GM21390 (cell line): ENCODE data around the gene PGF.
"Not testable (repeated sequence)": the region's sequence is repeated elsewhere in the genome, so short reads cannot be mapped to it uniquely, and the experiment has no call there.

Experiments used
- ATAC-seq: cut with Tn5 transposase; IDR thresholded peaks from one replicate; pipeline ENCODE4 v1.9.1; 2021; ENCODE audit not compliant: unreplicated experiment

Gene PGF

GRCh38 chr14:74955229-74956026 is at the start of gene PGF:
TSS of gene PGF (minus strand) at chr14:74955597. CDS start at chr14:74955242, 355 bp downstream.
- no peak for ATAC-seq

GRCh38 chr14:75003250-75004027 is 48.0 kb upstream of the PGF start:
- no peak for ATAC-seq

- peak; percentile 97 for ATAC-seq
Observed at GRCh38 chr14:75002392-75003249, 47.2 kb upstream of the PGF start, which contains the start of gene EIF2B2. TSS of gene EIF2B2 (plus strand) at chr14:75002921. CDS start at chr14:75002991, 70 bp downstream.

DNA sequence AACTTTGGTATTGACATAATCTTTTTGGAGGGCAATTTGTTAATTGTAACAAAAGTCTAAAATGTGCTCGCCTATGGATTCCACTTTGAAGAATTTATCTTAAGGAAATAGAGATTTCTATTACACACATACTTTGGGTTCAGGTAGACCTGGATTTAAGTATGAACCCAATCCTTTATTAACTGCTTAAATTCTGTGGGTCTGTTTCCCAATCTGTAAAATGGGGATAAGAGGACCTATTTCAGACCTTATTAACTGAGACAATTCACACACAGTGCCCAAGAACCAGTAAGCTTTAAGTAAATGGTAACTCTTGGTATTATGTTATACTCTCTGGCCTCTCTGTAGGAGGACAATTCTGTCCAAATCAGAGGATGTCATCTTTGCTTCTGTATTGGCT is 46.5 kb upstream of the PGF start:
- ATAC-seq, result no peak

- ATAC-seq, result no peak
Observed at GRCh38 chr14:75001261-75001660, 45.9 kb upstream of the PGF start.

DNA sequence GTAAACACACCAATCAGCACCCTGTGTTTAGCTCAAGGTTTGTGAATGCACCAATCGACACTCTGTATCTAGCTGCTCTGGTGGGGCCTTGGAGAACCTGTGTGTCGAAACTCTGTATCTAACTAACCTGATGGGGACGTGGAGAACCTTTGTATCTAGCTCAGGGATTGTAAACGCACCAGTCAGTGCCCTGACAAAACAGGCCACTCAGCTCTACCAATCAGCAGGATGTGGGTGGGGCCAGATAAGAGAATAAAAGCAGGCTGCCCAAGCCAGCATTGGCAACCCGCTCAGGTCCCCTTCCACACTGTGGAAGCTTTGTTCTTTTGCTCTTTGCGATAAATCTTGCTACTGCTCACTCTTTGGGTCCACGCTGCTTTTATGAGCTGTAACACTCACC is 40.4 kb upstream of the PGF start:
- ATAC-seq, result not testable (repeated sequence)

- ATAC-seq, result not testable (repeated sequence)
Observed at GRCh38 chr14:74994182-74994581, 38.8 kb upstream of the PGF start.

- no peak for ATAC-seq
Observed at GRCh38 chr14:74988993-74989392, 33.6 kb upstream of the PGF start.

DNA sequence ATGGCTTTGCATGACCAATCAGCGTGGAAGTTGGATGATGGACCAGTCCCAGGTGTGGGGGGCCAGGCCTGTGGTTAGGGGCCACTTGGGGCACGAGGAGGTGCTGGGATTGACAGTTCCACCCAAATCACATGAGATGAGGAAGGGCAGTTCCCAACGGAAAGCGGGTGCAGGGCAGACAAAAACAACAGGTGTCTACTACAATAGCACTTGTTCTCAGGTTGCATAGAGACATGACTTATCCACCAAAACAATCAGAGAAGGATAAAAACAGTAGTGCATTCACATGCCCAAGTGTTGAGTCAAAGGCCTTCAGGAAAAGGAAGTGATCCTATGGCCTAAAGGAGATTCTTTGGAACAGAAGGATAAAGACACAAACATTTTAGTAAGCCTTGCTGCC is 32.7 kb upstream of the PGF start:
- ATAC-seq, result no peak

GRCh38 chr14:74985806-74986205 is 30.4 kb upstream of the PGF start:
- ATAC-seq, result no peak

DNA sequence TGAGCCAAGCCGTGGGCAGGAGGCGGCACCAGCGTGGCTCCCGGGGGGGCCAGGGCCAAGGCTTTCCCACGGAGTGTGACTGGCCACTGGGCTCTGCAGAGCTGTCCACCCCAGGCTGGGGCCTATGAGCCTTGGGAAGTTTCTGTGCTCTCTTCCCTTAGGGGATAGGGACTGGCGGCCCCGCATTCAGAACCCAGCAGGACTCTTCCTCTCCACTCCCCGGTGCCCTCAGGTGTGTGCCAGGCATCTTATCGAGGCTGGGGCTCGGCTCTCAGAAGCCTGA is 29.6 kb upstream of the PGF start:
- no peak for ATAC-seq

DNA sequence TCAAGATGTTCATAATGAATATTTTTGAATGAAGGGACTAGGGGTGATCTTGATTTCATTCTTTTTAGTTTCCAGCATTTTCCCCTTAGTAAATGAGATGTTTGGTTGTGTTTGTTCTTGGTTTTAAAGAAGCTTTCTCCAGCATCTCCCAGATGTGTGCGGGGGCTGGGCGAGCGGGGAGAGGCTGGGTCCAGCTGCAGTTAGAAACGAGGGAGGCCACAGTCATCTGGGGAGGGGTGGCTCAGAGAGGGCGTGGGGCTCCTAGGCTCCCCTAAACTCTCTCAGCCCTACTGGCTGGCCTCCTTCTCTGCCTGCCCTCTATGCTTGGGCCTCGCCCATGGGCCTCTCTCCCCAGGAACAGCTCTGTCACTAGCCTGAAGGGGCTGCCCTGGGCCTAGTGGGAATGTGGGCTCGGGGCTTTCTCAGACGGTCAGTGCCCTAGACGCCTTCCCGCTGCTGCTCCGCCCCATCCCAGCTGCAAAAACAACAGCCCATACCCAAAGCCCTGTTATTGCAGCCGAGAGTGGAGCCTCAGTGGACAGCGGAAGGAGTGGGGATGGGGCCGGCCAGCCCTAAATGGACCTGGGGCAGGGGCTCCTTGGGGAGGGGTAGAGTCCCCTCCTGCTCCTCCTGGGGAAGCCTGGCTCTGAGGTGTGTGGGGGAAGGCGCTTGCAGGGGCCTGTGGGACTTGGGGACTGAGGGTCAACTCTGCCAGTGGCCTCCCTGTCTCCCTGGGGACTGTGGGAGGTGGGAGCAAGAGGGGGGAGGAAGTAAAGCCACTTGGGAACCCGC is 29.0 kb upstream of the PGF start:
- ATAC-seq, result no peak

DNA sequence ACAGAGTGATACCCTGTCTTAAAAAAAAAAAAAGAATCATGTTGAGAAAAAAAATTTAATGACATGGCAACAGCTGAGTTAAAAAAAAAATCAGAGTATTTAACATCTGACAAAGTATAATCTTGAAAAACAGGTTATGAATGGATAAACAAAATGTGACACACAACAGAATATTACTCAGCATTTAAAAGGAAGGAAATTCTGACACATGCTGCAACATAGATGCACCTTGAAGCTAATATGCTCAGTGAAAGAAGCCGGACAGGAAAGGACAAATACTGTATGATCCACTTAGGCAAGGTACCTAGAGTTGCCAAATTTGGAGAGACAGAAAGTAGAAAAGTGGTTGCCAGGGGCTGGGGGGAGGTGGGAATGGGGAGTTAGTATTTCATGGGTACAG is 27.9 kb upstream of the PGF start:
- no peak for ATAC-seq

- no peak for ATAC-seq
Observed at GRCh38 chr14:74982661-74983060, 27.3 kb upstream of the PGF start.

DNA sequence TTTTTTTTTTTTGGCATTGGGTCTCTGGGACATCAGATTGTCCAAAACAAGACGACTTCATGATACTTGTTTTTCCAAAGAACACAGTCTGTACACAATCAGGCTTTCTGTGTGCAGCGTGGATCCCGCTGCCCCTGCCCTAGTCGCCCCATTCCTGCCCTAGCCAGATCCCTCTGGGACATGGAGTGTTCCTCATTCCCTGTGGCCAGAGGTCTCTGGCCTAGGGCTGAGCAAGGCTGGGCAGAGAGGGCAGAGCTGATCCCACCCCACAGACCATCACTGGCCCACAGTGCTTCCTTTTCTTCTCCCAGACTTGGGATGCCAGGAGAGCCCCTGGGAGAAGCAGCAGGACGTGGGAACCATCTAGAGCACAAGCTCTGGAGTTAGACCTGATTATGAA is 26.4 kb upstream of the PGF start:
- no peak for ATAC-seq

GRCh38 chr14:74981462-74981782 is 26.0 kb upstream of the PGF start:
- ATAC-seq, result no peak

DNA sequence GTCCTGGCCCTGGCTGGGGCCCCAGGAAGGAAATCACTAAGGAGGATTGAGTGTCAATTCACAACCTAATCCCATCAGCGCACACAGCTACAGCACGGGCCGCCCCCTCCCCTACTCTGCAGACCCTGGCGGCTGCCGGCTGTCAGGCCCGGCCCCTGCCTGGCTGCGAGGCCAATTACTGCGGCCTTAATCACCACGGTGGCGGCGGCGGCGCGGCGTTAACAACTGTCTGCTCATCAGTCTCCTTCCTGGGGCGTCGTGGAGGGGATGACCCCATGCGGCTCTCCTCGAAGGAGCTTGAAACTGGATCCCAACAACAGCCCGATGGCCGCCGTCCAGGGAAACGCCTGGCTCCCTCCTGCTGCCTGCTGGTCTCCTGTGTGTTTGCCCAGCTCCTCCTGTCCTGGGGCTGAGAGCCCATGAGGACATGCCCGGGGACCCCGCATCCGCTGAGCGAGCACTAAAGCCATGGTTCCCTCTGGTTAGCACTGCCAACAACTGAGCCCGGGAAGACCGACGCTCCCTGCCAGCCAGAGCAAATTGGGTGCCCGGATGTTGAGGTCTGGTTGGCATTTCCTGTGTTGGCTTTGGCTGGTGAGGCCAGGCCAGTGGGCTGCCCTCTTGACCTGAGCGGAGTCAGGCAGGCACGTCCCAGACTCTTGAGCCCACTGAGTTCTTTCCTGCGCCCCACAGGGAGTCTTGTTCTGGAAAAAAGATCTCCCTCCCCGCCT is 25.5 kb upstream of the PGF start:
- no peak for ATAC-seq

DNA sequence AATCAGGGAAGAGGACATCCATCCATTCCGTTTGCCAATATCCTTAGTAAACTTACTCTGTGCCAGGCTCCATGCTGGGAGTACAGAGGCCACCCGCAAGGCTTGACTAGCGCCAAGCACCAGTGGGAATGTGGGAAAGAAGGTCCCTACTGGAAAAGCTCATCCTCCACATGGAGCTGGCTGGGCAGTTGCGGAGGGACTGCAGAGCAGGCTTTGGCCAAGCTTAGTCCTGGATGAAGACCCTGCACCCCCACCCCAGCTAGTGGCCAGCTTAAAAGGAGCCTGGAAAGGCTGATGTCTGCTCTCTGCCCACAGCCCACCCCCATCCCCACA is 25.0 kb upstream of the PGF start:
- no peak for ATAC-seq

DNA sequence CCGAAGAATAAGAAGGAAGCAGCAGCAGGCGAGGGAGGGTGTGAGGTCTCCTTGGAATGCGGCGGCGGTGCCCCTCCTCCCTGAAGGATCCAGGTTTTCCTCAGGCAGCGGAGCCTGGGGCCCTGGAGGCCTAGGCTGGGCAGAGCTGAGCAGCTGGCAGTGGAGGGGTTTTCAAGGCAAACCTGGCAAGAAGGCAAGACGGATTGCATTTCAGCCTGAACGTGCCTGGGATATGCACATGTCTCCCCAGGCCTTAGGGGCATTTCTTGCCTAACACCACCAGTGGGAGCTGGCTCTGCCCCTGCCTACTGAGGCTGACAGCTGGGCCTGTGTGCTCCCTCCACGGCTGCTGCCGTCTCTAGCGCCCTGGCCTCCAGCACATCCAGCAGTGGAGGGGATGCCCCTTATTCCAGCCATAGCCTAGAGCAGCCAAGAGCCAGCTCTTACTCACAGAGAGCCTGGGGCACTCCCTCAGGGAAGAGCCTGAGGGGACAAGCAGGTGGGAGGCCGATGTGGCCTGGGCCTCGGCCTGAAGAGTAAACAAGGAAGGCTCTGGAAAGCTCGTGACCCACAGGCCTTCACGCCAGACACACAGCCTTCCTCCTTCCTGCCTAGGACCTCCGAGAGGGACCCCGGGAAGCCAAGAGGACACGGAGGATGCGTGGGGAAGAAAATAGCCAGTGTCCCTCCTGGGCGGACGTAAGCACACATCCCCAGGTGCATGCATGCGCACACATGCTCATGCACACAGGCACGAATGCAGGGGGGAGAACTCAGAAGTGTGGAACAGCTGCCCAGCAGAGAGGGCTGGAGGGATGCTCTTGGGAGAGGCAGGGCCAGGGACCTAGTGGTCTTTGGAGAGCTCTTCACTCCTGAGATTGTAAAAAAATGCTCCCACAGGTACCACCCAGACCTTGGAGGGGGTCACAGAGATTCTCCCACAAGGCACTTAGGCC is 24.3 kb upstream of the PGF start:
- no peak for ATAC-seq
